Measurements from ENCODE around the gene ZNF784.
"Not testable (repeated sequence)": the region's sequence is repeated elsewhere in the genome, so short reads cannot be mapped to it uniquely, and the experiment has no call there.

ZNF784 gene

GRCh38 chr19:55580628-55581144 lies 43.7 kb downstream of the ZNF784 start, which contains the start of gene ZNF579:
Gene ZNF579 (minus strand): TSS chr19:55580848. CDS start chr19:55579639, 1,209 bp downstream.
- peak; percentile 70 for DNase-seq

DNA sequence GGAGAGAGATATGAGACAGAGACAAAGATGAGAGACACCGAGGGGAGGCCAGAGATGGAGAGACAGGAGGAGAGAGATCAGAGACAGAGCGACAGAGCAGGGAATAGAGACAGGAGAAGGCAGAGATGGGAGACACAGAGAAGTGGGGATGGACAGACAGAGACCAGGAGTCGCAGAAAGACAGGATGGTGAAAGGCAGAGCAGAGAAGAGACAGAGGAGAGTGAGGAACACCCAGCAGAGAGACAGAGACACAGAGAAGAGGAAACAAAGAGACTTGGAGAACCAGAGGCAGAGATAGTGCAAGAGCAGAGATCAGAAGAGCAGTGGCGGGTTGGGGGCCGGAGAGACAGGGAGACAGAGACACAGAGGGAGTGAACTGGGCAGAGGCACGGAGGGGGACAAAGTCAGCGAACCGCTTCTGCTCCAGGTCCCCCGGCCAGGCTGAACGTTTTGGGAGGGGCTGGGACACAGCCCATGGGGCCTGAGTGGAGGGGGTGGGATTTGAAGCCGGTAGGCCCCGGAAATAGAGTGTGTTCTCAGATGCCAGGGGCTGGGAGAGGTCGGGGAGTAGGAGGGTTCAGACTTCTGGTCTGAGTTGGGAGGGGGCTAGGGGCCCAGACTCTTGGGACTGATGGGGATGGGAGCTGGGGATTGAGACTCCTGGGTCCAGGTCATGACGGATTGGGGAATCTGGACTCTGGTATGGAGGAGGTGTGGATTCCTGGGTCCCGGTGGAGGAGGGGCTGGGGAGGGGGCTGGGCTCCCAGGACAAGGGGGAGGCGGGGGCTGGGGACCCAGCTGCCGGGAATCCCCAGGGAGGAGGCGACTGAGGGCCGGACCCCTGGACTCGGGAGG lies 44.4 kb downstream of the ZNF784 start:
- peak; percentile 54 for DNase-seq

GRCh38 chr19:55578761-55579747 lies 45.3 kb downstream of the ZNF784 start:
- DNase-seq: no peak

- no peak for DNase-seq
These were observed 46.2 kb downstream of the ZNF784 start for GRCh38 chr19:55578031-55578760.

- DNase-seq: no peak
These were observed 47.6 kb downstream of the ZNF784 start for GRCh38 chr19:55576746-55577145.

GRCh38 chr19:55573929-55574328 lies 50.4 kb downstream of the ZNF784 start:
- not testable (repeated sequence) for DNase-seq
